Loucy (cell line): ENCODE data around the gene CBX2.

Source experiments
- CTCF ChIP-seq: fragments of 200-600 bp; sonication (generic); conservative IDR thresholded peaks from 2 replicates; pipeline ENCODE4 v1.5.1; 2014; ENCODE audit warnings: mild to moderate bottlenecking, antibody characterized with exemption, low read length
- EZH2phosphoT487 ChIP-seq: fragments of 200-600 bp; IDR thresholded peaks from 2 replicates; pipeline ENCODE4 v1.6.1; 2018; ENCODE audit warnings: antibody characterized with exemption, mild to moderate bottlenecking, moderate library complexity, borderline replicate concordance

- TF ChIP-seq CTCF (no peak), EZH2phosphoT487 (no peak)
Observed at GRCh38 chr17:79826204-79826680, 48.3 kb downstream of the CBX2 start.
